Parathyroid adenoma (tissue), 2 donors: ENCODE results near the gene MARCHF5.
"Not testable (repeated sequence)": the region's sequence is repeated elsewhere in the genome, so short reads cannot be mapped to it uniquely, and the experiment has no call there.

Source experiments
- H2AFZ ChIP-seq: fragments of 300-600 bp; sonication (generic); one replicate; pipeline ENCODE4 v1.7.0; 2017; ENCODE audit warnings: antibody characterized with exemption, mild to moderate bottlenecking
- H3K27ac ChIP-seq: fragments of 300-600 bp; sonication (generic); one replicate; pipeline ENCODE4 v1.7.0; 2017
- H3K27me3 ChIP-seq: fragments of 300-600 bp; sonication (generic); one replicate; pipeline ENCODE4 v1.7.0; 2017; ENCODE audit warnings: low read length; ENCODE audit not compliant: control insufficient read depth, insufficient read depth
- H3K36me3 ChIP-seq: fragments of 300-600 bp; sonication (generic); one replicate; pipeline ENCODE4 v1.7.0; 2017; ENCODE audit warnings: low read length; ENCODE audit not compliant: control insufficient read depth, insufficient read depth
- H3K4me1 ChIP-seq: fragments of 300-600 bp; sonication (generic); one replicate; pipeline ENCODE4 v1.7.0; 2017; ENCODE audit warnings: control low read depth
- H3K4me2 ChIP-seq: fragments of 300-600 bp; sonication (generic); one replicate; pipeline ENCODE4 v1.7.0; 2017; ENCODE audit warnings: low read length
- H3K4me3 ChIP-seq: fragments of 300-600 bp; sonication (generic); one replicate; pipeline ENCODE4 v1.7.0; 2017; ENCODE audit warnings: low read depth, low read length
- H3K79me2 ChIP-seq: fragments of 300-600 bp; sonication (generic); one replicate; pipeline ENCODE4 v1.7.0; 2017; ENCODE audit warnings: control low read depth
- H3K9ac ChIP-seq: fragments of 300-600 bp; sonication (generic); one replicate; pipeline ENCODE4 v1.7.0; 2017; ENCODE audit warnings: mild to moderate bottlenecking
- H3K9me3 ChIP-seq: fragments of 300-600 bp; sonication (generic); one replicate; pipeline ENCODE4 v1.7.0; 2017; ENCODE audit warnings: low read length; ENCODE audit not compliant: control insufficient read depth
- TF ChIP-seq, protein P1 (sequence below): fragments of 300-600 bp; sonication (generic); IDR thresholded peaks from one replicate; pipeline ENCODE4 v1.7.0; 2017; ENCODE audit warnings: antibody characterized with exemption, mild to moderate bottlenecking
- donor health status: primary hyperparathyroidism.

The MARCHF5 gene

GRCh38 chr10:92316610-92317009 is 25.6 kb downstream of the MARCHF5 start:
- Histone ChIP-seq H3K27ac (no peak overlapping the region), H2AFZ (no peak overlapping the region), H3K4me1 (no peaks in the 10 kb centered on the region), H3K4me3 (no peak overlapping the region), H3K27me3 (no peaks in the 10 kb centered on the region), H3K79me2 (peaks cover 23% of the 10 kb centered on the region), H3K36me3 (no peaks in the 10 kb centered on the region), H3K4me2 (no peak overlapping the region), H3K9ac (no peak overlapping the region), H3K9me3 (no peaks in the 10 kb centered on the region)
- TF ChIP-seq, protein P1, sequence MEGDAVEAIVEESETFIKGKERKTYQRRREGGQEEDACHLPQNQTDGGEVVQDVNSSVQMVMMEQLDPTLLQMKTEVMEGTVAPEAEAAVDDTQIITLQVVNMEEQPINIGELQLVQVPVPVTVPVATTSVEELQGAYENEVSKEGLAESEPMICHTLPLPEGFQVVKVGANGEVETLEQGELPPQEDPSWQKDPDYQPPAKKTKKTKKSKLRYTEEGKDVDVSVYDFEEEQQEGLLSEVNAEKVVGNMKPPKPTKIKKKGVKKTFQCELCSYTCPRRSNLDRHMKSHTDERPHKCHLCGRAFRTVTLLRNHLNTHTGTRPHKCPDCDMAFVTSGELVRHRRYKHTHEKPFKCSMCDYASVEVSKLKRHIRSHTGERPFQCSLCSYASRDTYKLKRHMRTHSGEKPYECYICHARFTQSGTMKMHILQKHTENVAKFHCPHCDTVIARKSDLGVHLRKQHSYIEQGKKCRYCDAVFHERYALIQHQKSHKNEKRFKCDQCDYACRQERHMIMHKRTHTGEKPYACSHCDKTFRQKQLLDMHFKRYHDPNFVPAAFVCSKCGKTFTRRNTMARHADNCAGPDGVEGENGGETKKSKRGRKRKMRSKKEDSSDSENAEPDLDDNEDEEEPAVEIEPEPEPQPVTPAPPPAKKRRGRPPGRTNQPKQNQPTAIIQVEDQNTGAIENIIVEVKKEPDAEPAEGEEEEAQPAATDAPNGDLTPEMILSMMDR: no peak

DNA sequence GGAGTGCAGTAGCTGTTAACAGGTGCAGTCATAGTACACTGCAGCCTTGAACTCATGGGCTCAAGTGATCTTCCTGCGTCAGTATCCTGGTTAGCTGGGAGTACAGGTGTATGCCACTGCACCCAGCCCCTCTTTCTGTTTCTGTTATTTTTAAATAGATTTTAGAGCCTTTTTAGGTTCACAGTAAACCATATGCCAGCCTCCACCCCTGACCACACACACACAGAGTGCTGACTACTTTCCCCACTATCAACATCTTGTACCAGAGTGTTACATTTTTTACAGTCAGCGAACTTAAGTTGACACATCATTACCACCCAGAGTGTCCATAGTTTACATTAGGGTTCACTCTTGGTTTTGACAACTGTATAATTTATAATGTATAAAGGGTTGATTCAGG is 32.1 kb downstream of the MARCHF5 start:
- Histone ChIP-seq H3K79me2 (peaks cover 40% of the 10 kb centered on the region), H3K27me3 (no peaks in the 10 kb centered on the region), H2AFZ (no peak overlapping the region), H3K4me1 (peaks cover 13% of the 10 kb centered on the region), H3K9me3 (no peaks in the 10 kb centered on the region), H3K9ac (no peak overlapping the region), H3K4me2 (no peak overlapping the region), H3K4me3 (no peak overlapping the region), H3K27ac (no peak overlapping the region), H3K36me3 (no peaks in the 10 kb centered on the region)
- TF ChIP-seq, protein P1: no peak

GRCh38 chr10:92327445-92328433 is 36.8 kb downstream of the MARCHF5 start:
- Histone ChIP-seq H2AFZ (no peak overlapping the region), H3K4me1 (peaks cover 15% of the 10 kb centered on the region), H3K4me3 (no peak overlapping the region), H3K36me3 (no peaks in the 10 kb centered on the region), H3K4me2 (no peak overlapping the region), H3K79me2 (peaks cover 14% of the 10 kb centered on the region), H3K9me3 (no peaks in the 10 kb centered on the region), H3K27me3 (no peaks in the 10 kb centered on the region), H3K9ac (no peak overlapping the region), H3K27ac (peak overlapping the region; percentile 0)
- TF ChIP-seq, protein P1: no peak

DNA sequence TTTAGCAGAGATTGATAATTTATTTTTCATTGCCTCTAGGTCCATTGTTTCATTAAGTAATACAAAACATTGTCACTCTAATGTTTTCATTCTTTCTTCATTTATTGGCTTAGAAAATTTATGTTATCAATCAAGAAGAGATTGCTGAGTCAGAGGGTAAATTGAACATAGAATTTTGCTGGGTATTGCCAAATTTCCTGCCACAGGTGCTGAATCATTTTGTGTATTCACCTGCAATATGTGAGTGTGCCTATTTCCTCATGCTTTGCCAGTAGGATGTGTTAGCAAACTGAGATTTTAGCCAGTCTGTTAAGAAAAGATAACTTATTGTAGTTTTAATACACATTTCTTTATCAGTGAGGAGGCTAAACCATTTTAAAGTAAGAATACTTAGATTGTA is 38.0 kb downstream of the MARCHF5 start:
- Histone ChIP-seq H3K9me3 (no peaks in the 10 kb centered on the region), H3K4me1 (peaks cover 15% of the 10 kb centered on the region)

GRCh38 chr10:92329927-92330326 is 39.0 kb downstream of the MARCHF5 start:
- not testable (repeated sequence) for H3K27me3 ChIP-seq, H3K4me2 ChIP-seq, H3K27ac ChIP-seq, H3K9me3 ChIP-seq, H3K36me3 ChIP-seq, H3K4me3 ChIP-seq, H2AFZ ChIP-seq, H3K9ac ChIP-seq
- Histone ChIP-seq H3K79me2 (peaks cover 14% of the 10 kb centered on the region), H3K4me1 (peaks cover 15% of the 10 kb centered on the region)

More for the DNA sequence above, 38.0 kb downstream of the MARCHF5 start:
- no peak overlapping the region for H3K27ac ChIP-seq
- no peak overlapping the region for H3K4me2 ChIP-seq
- H3K79me2 ChIP-seq: peaks cover 15% of the 10 kb centered on the region
- no peak overlapping the region for H2AFZ ChIP-seq
- H3K9ac ChIP-seq: no peak overlapping the region
- TF ChIP-seq, protein P1: no peak
- H3K27me3 ChIP-seq: no peaks in the 10 kb centered on the region
- H3K4me3 ChIP-seq: no peak overlapping the region
- no peaks in the 10 kb centered on the region for H3K36me3 ChIP-seq
